H1 (cell line): ENCODE data around the gene NAV2. TPM values are rescaled to one million over a fixed set of nuclear protein-coding genes. Genes with fewer than 3 reads are reported as not detected.

Experiments used
- CTCF ChIA-PET: fragments of 300-600 bp; sonication (Branson Sonifier 250); formaldehyde crosslinking; loops from one replicate; lab custom pipeline; 2021; ENCODE audit not compliant: partially characterized antibody; lab: Charles Lee
- POLR2A ChIA-PET: fragments of 300-600 bp; sonication (Branson Sonifier 250); formaldehyde crosslinking; loops from one replicate; lab custom pipeline; 2021; ENCODE audit warnings: inconsistent platforms; ENCODE audit not compliant: partially characterized antibody; lab: Charles Lee
- DNase-seq, 2 experiments: peaks; one replicate each; pipeline versions ENCODE4 v3.0.0 to v3.0.0-alpha.2; 2010 to 2022; ENCODE audit warnings: low spot score in 2 of 2, low read depth in 1 of 2, mixed read lengths in 1 of 2
- FAIRE-seq: peaks from 2 replicates; lab custom pipeline; 2011; peaks lifted over from hg19 to GRCh38; lab: Jason Lieb, UNC
- H2AFZ ChIP-seq: 2 replicates; pipeline ENCODE4 v1.8.1; 2012; ENCODE audit warnings: low read length, inconsistent platforms
- H2AK5ac ChIP-seq: 2 replicates; pipeline ENCODE4 v1.6.1; 2013; ENCODE audit warnings: low read depth, low read length
- H2BK120ac ChIP-seq: replicated peaks from 2 replicates; pipeline ENCODE3; 2013; ENCODE audit warnings: low read depth, low read length, inconsistent platforms
- H2BK12ac ChIP-seq: 2 replicates; pipeline ENCODE4 v1.6.1; 2013; ENCODE audit warnings: low read depth, low read length
- H2BK15ac ChIP-seq: 2 replicates; pipeline ENCODE4 v1.6.1; 2013; ENCODE audit warnings: low read length
- H2BK20ac ChIP-seq: 2 replicates; pipeline ENCODE4 v1.6.1; 2013; ENCODE audit warnings: low read length
- H2BK5ac ChIP-seq: 2 replicates; pipeline ENCODE4 v1.6.1; 2013; ENCODE audit warnings: low read depth, low read length
- H3K14ac ChIP-seq: 2 replicates; pipeline ENCODE4 v1.6.1; 2013; ENCODE audit warnings: inconsistent platforms; ENCODE audit not compliant: insufficient read length
- H3K18ac ChIP-seq: 2 replicates; pipeline ENCODE4 v1.6.1; 2013; ENCODE audit warnings: low read length; ENCODE audit errors: extremely low read depth
- H3K23ac ChIP-seq: 2 replicates; pipeline ENCODE4 v1.6.1; 2013; ENCODE audit warnings: inconsistent platforms; ENCODE audit not compliant: insufficient read length
- H3K23me2 ChIP-seq: 2 replicates; pipeline ENCODE4 v1.6.1; 2013; ENCODE audit warnings: low read depth, low read length
- H3K27ac ChIP-seq: 2 replicates; pipeline ENCODE4 v1.6.1; 2011; ENCODE audit warnings: low read depth, low read length, inconsistent platforms
- H3K27me3 ChIP-seq, 4 experiments: replicated peaks in 1 of 4; 1 replicate in 1 of 4; 2 replicates in 3 of 4; pipeline versions ENCODE4 v1.6.1 to v1.8.1; 2011 to 2013; ENCODE audit warnings: low read length in 3 of 4, mild to moderate bottlenecking in 3 of 4, inconsistent platforms in 2 of 4, mixed read lengths in 2 of 4, moderate library complexity in 1 of 4; ENCODE audit not compliant: control insufficient read depth in 3 of 4, insufficient read depth in 3 of 4; ENCODE audit errors: extremely low read depth in 1 of 4
- H3K36me3 ChIP-seq, 4 experiments: 2 replicates each; pipeline versions ENCODE4 v1.6.1 to v1.8.1; 2011 to 2013; ENCODE audit warnings: mild to moderate bottlenecking in 4 of 4, low read length in 3 of 4, moderate library complexity in 2 of 4, control low read depth in 1 of 4, inconsistent platforms in 1 of 4; ENCODE audit not compliant: insufficient read depth in 4 of 4, control insufficient read depth in 2 of 4
- H3K4ac ChIP-seq: replicated peaks from 2 replicates; pipeline ENCODE3; 2013; ENCODE audit warnings: low read length, low read depth, mixed read lengths, inconsistent platforms; ENCODE audit not compliant: insufficient read length
- H3K4me1 ChIP-seq, 4 experiments: replicated peaks in 1 of 4; 1 replicate in 1 of 4; 2 replicates in 3 of 4; pipeline versions ENCODE4 v1.6.1 to v1.8.1; 2011 to 2013; ENCODE audit warnings: low read length in 3 of 4, inconsistent platforms in 2 of 4, mixed read lengths in 1 of 4; ENCODE audit not compliant: insufficient read depth in 4 of 4, control insufficient read depth in 3 of 4
- H3K4me2 ChIP-seq, 2 experiments: 2 replicates each; pipeline versions ENCODE4 v1.6.1 to v1.8.1; 2011 to 2013; ENCODE audit warnings: low read depth in 2 of 2, low read length in 2 of 2, control low read depth in 1 of 2, inconsistent platforms in 1 of 2, mild to moderate bottlenecking in 1 of 2; ENCODE audit not compliant: insufficient read depth in 1 of 2
- H3K4me3 ChIP-seq, 4 experiments: fragments of 200-600, 300-600 bp in 1 of 4; sonication (generic), shearing (Covaris generic), sonication (Bioruptor Twin) in 1 of 4; 2 replicates each; pipeline versions ENCODE4 v1.5.1 to v1.8.1; 2011 to 2016; ENCODE audit warnings: low read length in 4 of 4, low read depth in 3 of 4, control low read depth in 2 of 4, inconsistent platforms in 2 of 4, mild to moderate bottlenecking in 2 of 4, mixed read lengths in 1 of 4, moderate library complexity in 1 of 4; ENCODE audit not compliant: insufficient read depth in 2 of 4; ENCODE audit errors: extremely low read depth in 1 of 4
- H3K56ac ChIP-seq: replicated peaks from 2 replicates; pipeline ENCODE3; 2013; ENCODE audit warnings: low read depth, mild to moderate bottlenecking, mixed read lengths, low read length, inconsistent platforms; ENCODE audit not compliant: insufficient read length
- H3K79me1 ChIP-seq: 2 replicates; pipeline ENCODE4 v1.6.1; 2013; ENCODE audit warnings: low read depth, low read length, control low read depth
- H3K79me2 ChIP-seq, 2 experiments: 2 replicates each; pipeline versions ENCODE4 v1.6.1 to v1.8.1; 2012 to 2013; ENCODE audit warnings: low read length in 2 of 2, mild to moderate bottlenecking in 2 of 2, inconsistent platforms in 1 of 2; ENCODE audit not compliant: insufficient read depth in 2 of 2, control insufficient read depth in 1 of 2
- H3K9ac ChIP-seq, 4 experiments: replicated peaks in 1 of 4; 1 replicate in 1 of 4; 2 replicates in 3 of 4; pipeline versions ENCODE4 v1.6.1 to v1.8.1; 2011 to 2013; ENCODE audit warnings: low read depth in 3 of 4, low read length in 3 of 4, control low read depth in 2 of 4, mild to moderate bottlenecking in 2 of 4, moderate library complexity in 2 of 4, inconsistent platforms in 1 of 4; ENCODE audit errors: extremely low read depth in 1 of 4
- H3K9me3 ChIP-seq, 2 experiments: 2 replicates each; pipeline versions ENCODE4 v1.6.1 to v1.8.1; 2012 to 2013; ENCODE audit warnings: mild to moderate bottlenecking in 2 of 2, moderate library complexity in 2 of 2, control low read depth in 1 of 2, inconsistent platforms in 1 of 2, low read depth in 1 of 2, low read length in 1 of 2, mixed read lengths in 1 of 2; ENCODE audit not compliant: insufficient read depth in 2 of 2
- H4K20me1 ChIP-seq, 2 experiments: replicated peaks in 1 of 2; 2 replicates each; pipeline versions ENCODE3 to v1.8.1; 2011 to 2013; ENCODE audit warnings: inconsistent platforms in 2 of 2, low read length in 2 of 2, mild to moderate bottlenecking in 1 of 2; ENCODE audit not compliant: insufficient read depth in 2 of 2, control insufficient read depth in 1 of 2
- H4K5ac ChIP-seq: 2 replicates; pipeline ENCODE4 v1.6.1; 2013; ENCODE audit warnings: low read length, low read depth, mixed read lengths, inconsistent platforms; ENCODE audit not compliant: insufficient read length
- H4K8ac ChIP-seq: 2 replicates; pipeline ENCODE4 v1.8.0; 2013; ENCODE audit warnings: mild to moderate bottlenecking, moderate library complexity, low read length, inconsistent platforms; ENCODE audit not compliant: insufficient read depth; ENCODE audit errors: extremely low read depth
- H4K91ac ChIP-seq: replicated peaks from 2 replicates; pipeline ENCODE3; 2013; ENCODE audit warnings: low read length, mixed read lengths, inconsistent platforms; ENCODE audit not compliant: insufficient read length
- EP300 ChIP-seq, 2 experiments: IDR thresholded peaks; 1 replicate in 1 of 2; 2 replicates in 1 of 2; pipeline ENCODE4 v1.6.1; 2011 to 2012; ENCODE audit warnings: low read depth in 2 of 2, low read length in 2 of 2, mild to moderate bottlenecking in 2 of 2, borderline replicate concordance in 1 of 2, inconsistent platforms in 1 of 2, moderate library complexity in 1 of 2
- EZH2 ChIP-seq: fragments of 200-600 bp; sonication (generic); IDR thresholded peaks from 2 replicates; pipeline ENCODE4 v1.7.1; 2012; ENCODE audit warnings: low read depth, mild to moderate bottlenecking, moderate library complexity, low read length, inconsistent platforms; ENCODE audit not compliant: severe bottlenecking
- FOSL1 ChIP-seq: IDR thresholded peaks from 2 replicates; pipeline ENCODE4 v1.6.1; 2011; ENCODE audit warnings: mild to moderate bottlenecking, low read depth, low read length, moderate library complexity; ENCODE audit not compliant: insufficient read depth
- TAF1 ChIP-seq: IDR thresholded peaks from 2 replicates; pipeline ENCODE4 v1.6.1; 2011; ENCODE audit warnings: mild to moderate bottlenecking, low read depth, low read length
- TEAD4 ChIP-seq: IDR thresholded peaks from 2 replicates; pipeline ENCODE4 v1.6.1; 2012; ENCODE audit warnings: low read depth, low read length, inconsistent platforms, mixed read lengths
- WGBS, 2 experiments: shearing (Covaris generic) in 1 of 2; methylation state at CpG; one replicate each; pipeline versions ENCODE4 v1.1.6 to v1.1.7; 2013 to 2015; ENCODE audit warnings: low lambda C conversion rate in 2 of 2, mixed read lengths in 2 of 2, inconsistent platforms in 1 of 2, low coverage in 1 of 2, missing lambda C conversion rate in 1 of 2; ENCODE audit not compliant: insufficient replicate concordance in 2 of 2, insufficient coverage in 1 of 2, insufficient read length in 1 of 2; ENCODE audit errors: extremely low coverage in 1 of 2, missing lambda C conversion rate in 1 of 2; 5-methylcytosine and 5-hydroxymethylcytosine counted together
- polyA plus RNA-seq, 7 experiments: library from polyadenylated mRNA; depleted of rRNA in 3 of 7; stranded (reverse) in 5 of 7; unstranded in 2 of 7; fragments of >200 nt in 5 of 7; fragments of 200-250 nt in 2 of 7; gene quantifications; 1 replicate in 5 of 7; 2 replicates in 1 of 7; 4 replicates in 1 of 7; pipeline versions ENCODE4 v1.2.1 to v1.2.3, GENCODE V29; 2011 to 2013; ENCODE audit warnings: missing spikeins in 2 of 7, mixed read lengths in 2 of 7
- total RNA-seq: library from RNA; stranded (reverse); fragmentation: NEBNext Ultra II Directional; extraction: Animal tissue kit (Norgen Biotek cat#: 25700); gene quantifications from 2 replicates; pipeline ENCODE4 v1.2.1, GENCODE V29; 2021

Gene NAV2
- total and polyA plus RNA-seq, 2 of the 8 experiments (the other 6 are each of a cell fraction or from before 2014, with no cell fraction given), result 35.6 to 73.6 TPM

- FAIRE-seq (no peak), DNase-seq (no peak)
- H3K4me1 ChIP-seq, result peaks cover 2 to 35% (median 30%) of the 10 kb centered on the region in 4 experiments; a peak in 6 of 7 replicates
- 86% methylated on average over 12 of the region's 12 CpGs; no CpG with 5 or more reads in 1 of the 2 experiments for WGBS, 2 experiments
- H2BK5ac ChIP-seq, result peak overlapping the region; percentile 29; the same call in 1 of the 2 replicates
- H2BK12ac ChIP-seq, result peak overlapping the region; percentile 70
- H3K23me2 ChIP-seq, result no peaks in the 10 kb centered on the region
- peaks cover 0 to 5% of the 10 kb centered on the region in 2 experiments; a peak in 2 of 4 replicates for H3K9me3 ChIP-seq
- no peak overlapping the region; a peak in 1 of 7 replicates for H3K9ac ChIP-seq
- H4K91ac ChIP-seq, result peak overlapping the region; percentile 59
- H2AFZ ChIP-seq, result no peak overlapping the region
- H2BK15ac ChIP-seq, result no peak overlapping the region
- H3K4me3 ChIP-seq, result no peak overlapping the region
- no peak overlapping the region for H4K8ac ChIP-seq
- H3K36me3 ChIP-seq, result peaks cover 2 to 13% (median 10%) of the 10 kb centered on the region in 4 experiments; a peak in 7 of 8 replicates
- CTCF ChIA-PET, result interaction anchor here (0.6 to 6.2 kb wide), 7 partner anchors 10 to 758 kb away, joined by 3 to 44 read pairs (median 5); no protein-coding TSS in a partner anchor
- peak overlapping the region in 1 of 2 experiments; percentile 32; a peak in 1 of 4 replicates for H3K4me2 ChIP-seq
- no peak overlapping the region for H3K56ac ChIP-seq
- peak overlapping the region; percentile 9; the same call in 1 of the 2 replicates for H2AK5ac ChIP-seq
- 0 out of 2 replicates have a peak overlapping the region, but pooled peaks have one; percentile 17 for H3K27ac ChIP-seq
- peaks cover 3% of the 10 kb centered on the region; the same call in 1 of the 2 replicates for H3K79me1 ChIP-seq
- POLR2A ChIA-PET, result interaction anchor here (1.0 to 7.0 kb wide), 4 partner anchors 8 to 50 kb away, joined by 3 to 37 read pairs (median 4); no protein-coding TSS in a partner anchor
- H3K4ac ChIP-seq, result peak overlapping the region; percentile 24
- peaks cover 0 to 87% of the 10 kb centered on the region in 2 experiments; a peak in 3 of 4 replicates for H3K79me2 ChIP-seq
- no peak overlapping the region for H2BK20ac ChIP-seq
- peak overlapping the region; percentile 52; the same call in 1 of the 2 replicates for H3K18ac ChIP-seq
- no peak overlapping the region for H4K5ac ChIP-seq
- TF ChIP-seq EP300 (IDR thresholded peaks at IDR 0.05; ENCODE audit: borderline replicate concordance in 1 of 2, low read depth in 2 of 2, low read length in 2 of 2) (no peak), FOSL1 (no peak), TAF1 (no peak), TEAD4 (no peak), EZH2 (no peak)
- H4K20me1 ChIP-seq, result no peaks in the 10 kb centered on the region
- no peak overlapping the region for H3K23ac ChIP-seq
- H3K14ac ChIP-seq, result no peak overlapping the region
- H2BK120ac ChIP-seq, result no peak overlapping the region
- H3K27me3 ChIP-seq, result no peaks in the 10 kb centered on the region
These were observed 115.9 kb downstream of the NAV2 start for GRCh38 chr11:19828382-19829108.
